Ovary (tissue), 3 donors: ENCODE measurements around the gene TRAPPC5.

ENCODE experiments used
- EP300 ChIP-seq: sonication (generic); formaldehyde crosslinking; IDR thresholded peaks from one replicate; pipeline ENCODE4 v1.6.1; 2017; ENCODE audit warnings: antibody characterized with exemption
- POLR2A ChIP-seq: fragments of 450-650 bp; IDR thresholded peaks from one replicate; pipeline ENCODE4 v1.6.1; 2017; ENCODE audit warnings: antibody characterized with exemption, mild to moderate bottlenecking, moderate library complexity
- TF ChIP-seq, protein P1 (sequence below), 3 donors: fragments of 450-650 bp in 2 of 3; fragments of 200-600 bp in 1 of 3; IDR thresholded peaks; one replicate each; pipeline versions ENCODE4 v1.5.1 to v1.8.0; 2016 to 2022; ENCODE audit warnings: antibody characterized with exemption in 3 of 3, mild to moderate bottlenecking in 1 of 3
- donor health status: DM: no; HTN: no; CAD: no.

DNA sequence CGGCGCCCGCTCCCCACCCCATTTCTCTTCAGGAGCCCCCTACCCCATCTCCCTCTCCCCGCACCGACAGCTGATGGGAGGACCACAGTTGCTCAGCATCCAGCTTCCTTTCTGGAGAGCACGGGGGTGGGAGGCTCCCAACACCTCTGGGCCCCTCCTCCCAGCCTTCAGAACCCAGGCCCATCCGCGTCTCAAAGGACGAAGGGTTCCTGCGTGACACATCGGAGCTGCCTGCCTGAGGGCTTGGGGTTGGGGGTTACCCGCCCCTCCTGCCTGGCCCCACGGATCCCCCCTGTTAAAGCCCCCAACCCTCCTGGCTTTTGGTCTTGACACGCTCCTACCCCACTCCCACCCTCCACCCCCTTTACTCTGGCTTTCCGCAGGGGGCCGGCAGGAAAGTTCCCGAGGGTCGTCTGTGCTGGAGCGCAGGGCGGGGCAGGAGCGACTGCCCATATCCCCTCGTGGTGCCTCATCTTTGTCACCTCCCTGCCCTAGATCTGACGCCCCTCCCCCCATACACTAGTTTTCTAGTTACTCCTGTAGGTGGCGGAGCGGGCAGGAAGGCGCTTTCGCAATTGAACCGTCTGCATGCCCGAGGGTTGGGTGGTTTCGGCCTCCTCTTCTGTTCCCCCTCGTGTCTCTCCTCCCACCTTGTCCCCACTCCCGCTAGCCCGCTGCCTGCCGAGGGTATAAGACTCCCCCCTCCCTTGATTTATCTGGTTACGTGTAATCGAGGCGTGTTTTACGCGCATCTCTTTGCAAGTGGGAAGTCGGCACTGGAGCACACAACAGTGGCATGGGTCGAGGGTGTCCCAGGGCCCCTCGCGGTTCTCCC lies 924 bp downstream of the TRAPPC5 start:
- TF ChIP-seq, protein P1, sequence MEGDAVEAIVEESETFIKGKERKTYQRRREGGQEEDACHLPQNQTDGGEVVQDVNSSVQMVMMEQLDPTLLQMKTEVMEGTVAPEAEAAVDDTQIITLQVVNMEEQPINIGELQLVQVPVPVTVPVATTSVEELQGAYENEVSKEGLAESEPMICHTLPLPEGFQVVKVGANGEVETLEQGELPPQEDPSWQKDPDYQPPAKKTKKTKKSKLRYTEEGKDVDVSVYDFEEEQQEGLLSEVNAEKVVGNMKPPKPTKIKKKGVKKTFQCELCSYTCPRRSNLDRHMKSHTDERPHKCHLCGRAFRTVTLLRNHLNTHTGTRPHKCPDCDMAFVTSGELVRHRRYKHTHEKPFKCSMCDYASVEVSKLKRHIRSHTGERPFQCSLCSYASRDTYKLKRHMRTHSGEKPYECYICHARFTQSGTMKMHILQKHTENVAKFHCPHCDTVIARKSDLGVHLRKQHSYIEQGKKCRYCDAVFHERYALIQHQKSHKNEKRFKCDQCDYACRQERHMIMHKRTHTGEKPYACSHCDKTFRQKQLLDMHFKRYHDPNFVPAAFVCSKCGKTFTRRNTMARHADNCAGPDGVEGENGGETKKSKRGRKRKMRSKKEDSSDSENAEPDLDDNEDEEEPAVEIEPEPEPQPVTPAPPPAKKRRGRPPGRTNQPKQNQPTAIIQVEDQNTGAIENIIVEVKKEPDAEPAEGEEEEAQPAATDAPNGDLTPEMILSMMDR (IDR thresholded peaks at IDR 0.05) = peak in 1 of 3 donors; percentile 35
- no peak for TF ChIP-seq EP300
- TF ChIP-seq POLR2A = peak; percentile 9
